Endothelial cell of umbilical vein (primary cell): ENCODE data around the gene ADAM10. TPM values are rescaled to one million over a fixed set of nuclear protein-coding genes. Genes with fewer than 3 reads are reported as not detected.

Experiments
- BruUV-seq: library from RNA; stranded (reverse); fragments of 400-500 nt; replicated peaks from 2 replicates; lab custom pipeline; 2021; lab: Mats Ljungman, UMichigan
- CTCF ChIA-PET: fragments of 300-600, 350-600 bp; sonication (Branson Sonifier 250); formaldehyde crosslinking; loops from one replicate; lab custom pipeline; 2021; ENCODE audit warnings: antibody characterized with exemption, inconsistent platforms; lab: Charles Lee
- POLR2A ChIA-PET: fragments of 300-600, 350-600 bp; sonication (Branson Sonifier 250); formaldehyde crosslinking; loops from one replicate; lab custom pipeline; 2021; ENCODE audit warnings: antibody characterized with exemption, inconsistent platforms; lab: Charles Lee
- DNase-seq: peaks from one replicate; pipeline ENCODE4 v3.0.0-alpha.2; 2011; ENCODE audit warnings: low read depth, low spot score
- FAIRE-seq: peaks from 2 replicates; lab custom pipeline; 2011; peaks lifted over from hg19 to GRCh38; lab: Jason Lieb, UNC
- H2AFZ ChIP-seq: 2 replicates; pipeline ENCODE4 v1.6.0; 2012; ENCODE audit warnings: low read depth, low read length, control low read depth, inconsistent platforms
- H3K27ac ChIP-seq: 2 replicates; pipeline ENCODE4 v1.5.1; 2011; ENCODE audit warnings: low read depth, mild to moderate bottlenecking, control low read depth, low read length, moderate library complexity; ENCODE audit not compliant: insufficient read depth
- H3K27me3 ChIP-seq, 2 experiments: 2 replicates each; pipeline versions ENCODE4 v1.6.0 to v1.6.1; 2011; ENCODE audit warnings: low read length in 2 of 2, mixed read lengths in 1 of 2; ENCODE audit not compliant: control insufficient read depth in 2 of 2, insufficient read depth in 2 of 2
- H3K36me3 ChIP-seq, 2 experiments: 2 replicates in 1 of 2; 3 replicates in 1 of 2; pipeline ENCODE4 v1.5.1; 2011; ENCODE audit warnings: low read length in 2 of 2, mild to moderate bottlenecking in 1 of 2, moderate library complexity in 1 of 2; ENCODE audit not compliant: control insufficient read depth in 2 of 2, insufficient read depth in 2 of 2; ENCODE audit errors: extremely low read depth in 1 of 2
- H3K4me1 ChIP-seq: 3 replicates; pipeline ENCODE4 v1.5.1; 2011; ENCODE audit warnings: mild to moderate bottlenecking, low read length; ENCODE audit not compliant: control insufficient read depth, insufficient read depth; ENCODE audit errors: extremely low read depth
- H3K4me2 ChIP-seq: 2 replicates; pipeline ENCODE4 v1.6.1; 2011; ENCODE audit warnings: low read length, control low read depth, mixed read lengths; ENCODE audit not compliant: insufficient read depth
- H3K4me3 ChIP-seq, 3 experiments: fragments of 200-600 bp in 1 of 3; sonication (generic), shearing (Covaris generic) in 1 of 3; replicated peaks in 1 of 3; 2 replicates each; pipeline ENCODE4 v1.5.1; 2011 to 2016; ENCODE audit warnings: control low read depth in 3 of 3, low read length in 3 of 3, mild to moderate bottlenecking in 2 of 3, inconsistent platforms in 1 of 3, low read depth in 1 of 3, moderate library complexity in 1 of 3; ENCODE audit not compliant: insufficient read depth in 1 of 3
- H3K79me2 ChIP-seq: 2 replicates; pipeline ENCODE4 v1.6.0; 2012; ENCODE audit warnings: low read length, inconsistent platforms; ENCODE audit not compliant: control insufficient read depth, insufficient read depth
- H3K9ac ChIP-seq: replicated peaks from 2 replicates; pipeline ENCODE3; 2011; ENCODE audit warnings: low read length, control low read depth; ENCODE audit not compliant: insufficient read depth; ENCODE audit errors: extremely low read depth
- H3K9me1 ChIP-seq: replicated peaks from 3 replicates; pipeline ENCODE4 v1.6.0; 2011; ENCODE audit warnings: mild to moderate bottlenecking, low read length; ENCODE audit not compliant: control insufficient read depth, insufficient read depth; ENCODE audit errors: extremely low read depth
- H3K9me3 ChIP-seq: replicated peaks from 2 replicates; pipeline ENCODE4 v1.5.1; 2012; ENCODE audit warnings: low read length, inconsistent platforms; ENCODE audit not compliant: control insufficient read depth, insufficient read depth
- H4K20me1 ChIP-seq: replicated peaks from 2 replicates; pipeline ENCODE3; 2011; ENCODE audit warnings: mild to moderate bottlenecking, low read length; ENCODE audit not compliant: control insufficient read depth, insufficient read depth; ENCODE audit errors: extremely low read depth
- EZH2 ChIP-seq: IDR thresholded peaks from 2 replicates; pipeline ENCODE4 v1.6.1; 2012; ENCODE audit warnings: borderline replicate concordance, low read depth, mild to moderate bottlenecking, moderate library complexity, low read length, inconsistent platforms; ENCODE audit not compliant: severe bottlenecking
- FOS ChIP-seq: IDR thresholded peaks from 2 replicates; pipeline ENCODE4 v1.6.1; 2011; ENCODE audit warnings: mild to moderate bottlenecking, low read length, moderate library complexity, borderline replicate concordance; ENCODE audit not compliant: insufficient read depth
- GATA2 ChIP-seq: IDR thresholded peaks from 2 replicates; pipeline ENCODE4 v1.7.0; 2011; ENCODE audit warnings: low read depth, mild to moderate bottlenecking, moderate library complexity, mixed read lengths, low read length; ENCODE audit not compliant: insufficient read length, insufficient read depth
- JUN ChIP-seq: IDR thresholded peaks from 2 replicates; pipeline ENCODE4 v1.6.1; 2011; ENCODE audit warnings: borderline replicate concordance, low read depth; ENCODE audit not compliant: insufficient read length, insufficient read depth
- MYC ChIP-seq: IDR thresholded peaks from one replicate; pipeline ENCODE4 v1.6.1; 2011; ENCODE audit warnings: mild to moderate bottlenecking, low read depth, low read length
- POLR2A ChIP-seq: IDR thresholded peaks from 2 replicates; pipeline ENCODE4 v1.6.1; 2012; ENCODE audit warnings: low read depth, mild to moderate bottlenecking, control low read depth, low read length
- POLR2AphosphoS5 ChIP-seq: IDR thresholded peaks from 2 replicates; pipeline ENCODE4 v1.6.1; 2012; ENCODE audit warnings: low read depth, mild to moderate bottlenecking, control low read depth, low read length, moderate library complexity; ENCODE audit not compliant: insufficient read depth
- dilution Hi-C: fragments of 300-500 bp; cut with MboI; formaldehyde crosslinking; loops from one replicate; pipeline ENCODE4 v1.15.0; 2019; ENCODE audit warnings: low sequenced_read_pairs; ENCODE audit not compliant: extremely low pct_ligation_motif_present
- intact Hi-C: fragments of 100-400 bp; cut with micrococcal nuclease; formaldehyde crosslinking; loops from one replicate; pipeline ENCODE4 v1.10.0; 2022
- polyA plus RNA-seq, 4 experiments: library from polyadenylated mRNA; depleted of rRNA in 3 of 4; stranded (reverse) in 3 of 4; unstranded in 1 of 4; fragments of >200 nt; gene quantifications; 2 replicates each; pipeline versions ENCODE4 v1.2.1 to v1.2.3, GENCODE V29; 2011 to 2012; ENCODE audit warnings: missing spikeins in 1 of 4
- total RNA-seq: library from RNA; stranded (reverse); gene quantifications from 2 replicates; pipeline ENCODE4 v1.2.3, GENCODE V29; 2021
- TF ChIP-seq, protein P1 (sequence below): IDR thresholded peaks from 2 replicates; pipeline ENCODE4 v1.6.1; 2011; ENCODE audit not compliant: insufficient read depth, insufficient read length
- TF ChIP-seq, protein P2 (sequence below), 2 donors: IDR thresholded peaks; 1 replicate in 1 of 2; 2 replicates in 1 of 2; pipeline ENCODE4 v1.5.1; 2011; ENCODE audit warnings: low read length in 2 of 2, mild to moderate bottlenecking in 2 of 2, moderate library complexity in 2 of 2, control low read depth in 1 of 2, inconsistent platforms in 1 of 2, low read depth in 1 of 2; ENCODE audit not compliant: insufficient read depth in 1 of 2; ENCODE audit errors: extremely low read depth in 1 of 2

Gene ADAM10
- total and polyA plus RNA-seq, 2 donors (not counting 3 experiments of a cell fraction or from before 2014, with no cell fraction given): 91.3 to 203 TPM

DNA sequence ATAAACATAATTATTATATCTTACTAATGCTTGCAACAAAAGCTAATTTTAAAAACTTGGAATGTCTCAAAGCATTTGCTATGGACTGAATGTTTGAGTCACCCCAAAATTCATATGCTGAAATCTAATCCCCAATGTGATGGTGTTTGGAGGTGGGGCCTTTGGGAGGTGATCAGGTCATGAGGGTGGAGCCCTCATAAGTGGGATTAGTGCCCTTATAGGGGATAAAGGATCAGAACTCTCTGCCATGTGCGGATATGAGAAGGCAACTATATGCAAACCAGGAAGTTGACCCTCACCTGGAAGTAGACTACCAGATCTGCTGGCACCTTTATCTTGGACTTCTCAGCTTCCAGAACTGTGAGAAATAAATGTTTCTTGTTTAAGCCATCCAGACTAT lies 180.1 kb downstream of the ADAM10 start:
- intact Hi-C loops: no loop called here
- H3K9me3 ChIP-seq: no peaks in the 10 kb centered on the region
- H3K36me3 ChIP-seq: no peaks in the 10 kb centered on the region
- POLR2A ChIA-PET: no interaction called here
- FAIRE-seq (no peak), DNase-seq (no peak)
- CTCF ChIA-PET: no interaction called here
- no peaks in the 10 kb centered on the region for H3K4me1 ChIP-seq
- dilution Hi-C loops: no loop called here
- BruUV-seq: no TSS peak
- H2AFZ ChIP-seq: no peak overlapping the region
- no peak overlapping the region for H3K4me2 ChIP-seq
- H4K20me1 ChIP-seq: no peaks in the 10 kb centered on the region
- no peak overlapping the region for H3K27ac ChIP-seq
- TF ChIP-seq JUN (no peak), GATA2 (no peak), EZH2 (no peak), FOS (no peak), POLR2A (no peak), MYC (no peak), POLR2AphosphoS5 (no peak)
- TF ChIP-seq, protein P1, sequence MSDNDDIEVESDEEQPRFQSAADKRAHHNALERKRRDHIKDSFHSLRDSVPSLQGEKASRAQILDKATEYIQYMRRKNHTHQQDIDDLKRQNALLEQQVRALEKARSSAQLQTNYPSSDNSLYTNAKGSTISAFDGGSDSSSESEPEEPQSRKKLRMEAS: no peak
- TF ChIP-seq, protein P2, sequence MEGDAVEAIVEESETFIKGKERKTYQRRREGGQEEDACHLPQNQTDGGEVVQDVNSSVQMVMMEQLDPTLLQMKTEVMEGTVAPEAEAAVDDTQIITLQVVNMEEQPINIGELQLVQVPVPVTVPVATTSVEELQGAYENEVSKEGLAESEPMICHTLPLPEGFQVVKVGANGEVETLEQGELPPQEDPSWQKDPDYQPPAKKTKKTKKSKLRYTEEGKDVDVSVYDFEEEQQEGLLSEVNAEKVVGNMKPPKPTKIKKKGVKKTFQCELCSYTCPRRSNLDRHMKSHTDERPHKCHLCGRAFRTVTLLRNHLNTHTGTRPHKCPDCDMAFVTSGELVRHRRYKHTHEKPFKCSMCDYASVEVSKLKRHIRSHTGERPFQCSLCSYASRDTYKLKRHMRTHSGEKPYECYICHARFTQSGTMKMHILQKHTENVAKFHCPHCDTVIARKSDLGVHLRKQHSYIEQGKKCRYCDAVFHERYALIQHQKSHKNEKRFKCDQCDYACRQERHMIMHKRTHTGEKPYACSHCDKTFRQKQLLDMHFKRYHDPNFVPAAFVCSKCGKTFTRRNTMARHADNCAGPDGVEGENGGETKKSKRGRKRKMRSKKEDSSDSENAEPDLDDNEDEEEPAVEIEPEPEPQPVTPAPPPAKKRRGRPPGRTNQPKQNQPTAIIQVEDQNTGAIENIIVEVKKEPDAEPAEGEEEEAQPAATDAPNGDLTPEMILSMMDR (IDR thresholded peaks at IDR 0.05; ENCODE audit: extremely low read depth in 1 of 2, insufficient read depth in 1 of 2, low read depth in 1 of 2, low read length in 2 of 2): no peak
- H3K27me3 ChIP-seq: no peaks in the 10 kb centered on the region
- no peak overlapping the region for H3K4me3 ChIP-seq
- H3K9me1 ChIP-seq: no peaks in the 10 kb centered on the region
- no peak overlapping the region for H3K9ac ChIP-seq
- no peaks in the 10 kb centered on the region for H3K79me2 ChIP-seq
